Pancreas (tissue), 10 donors: ENCODE results near the gene AOPEP. TPM values are rescaled to one million over a fixed set of nuclear protein-coding genes. Genes with fewer than 3 reads are reported as not detected.

Experiments used
- ATAC-seq, 4 donors: fragments of 200-7000 bp; cut with Tn5 transposase; one replicate each; pipeline versions ENCODE4 v1.8.0 to v1.9.1; 2020; ENCODE audit warnings: mild to moderate bottlenecking in 4 of 4, moderate library complexity in 4 of 4
- DNase-seq, 6 donors: peaks; one replicate each; pipeline ENCODE4 v3.0.0-alpha.2; 2020
- FAIRE-seq: peaks from 2 replicates; lab custom pipeline; 2012; peaks lifted over from hg19 to GRCh38; lab: Jason Lieb, UNC
- H3K27ac ChIP-seq, 4 donors: fragments of 200-600 bp; sonication (generic); 1 replicate in 3 of 4; 2 replicates in 1 of 4; pipeline versions ENCODE4 v1.5.0 to v1.8.0; 2020
- H3K27me3 ChIP-seq, 4 donors: fragments of 200-600 bp; one replicate each; pipeline ENCODE4 v1.8.0; 2021
- H3K36me3 ChIP-seq, 3 donors: fragments of 200-600 bp; sonication (generic) in 1 of 3; one replicate each; pipeline versions ENCODE4 v1.5.0 to v1.8.0; 2020 to 2021
- H3K4me1 ChIP-seq, 3 donors: fragments of 200-600 bp; one replicate each; pipeline ENCODE4 v1.8.0; 2021
- H3K4me3 ChIP-seq, 4 donors: fragments of 200-600 bp; sonication (generic) in 2 of 4; one replicate each; pipeline versions ENCODE4 v1.5.0 to v1.8.0; 2020 to 2021
- H3K9me3 ChIP-seq, 4 donors: fragments of 200-600 bp; one replicate each; pipeline ENCODE4 v1.8.0; 2021
- CTCF ChIP-seq, 4 donors: fragments of 200-600 bp; sonication (generic) in 3 of 4; IDR thresholded peaks; one replicate each; pipeline versions ENCODE4 v1.5.0 to v1.8.0; 2021; ENCODE audit warnings: antibody characterized with exemption in 4 of 4
- WGBS, 2 donors: extraction: QIAGEN DNeasy Blood & Tissue Kit; methylation state at CpG; one replicate each; pipeline ENCODE4 v1.1.7; 2013; 5-methylcytosine and 5-hydroxymethylcytosine counted together
- intact Hi-C, 3 donors: fragments of 100-400 bp; cut with DNase I; formaldehyde crosslinking; loops; one replicate each; pipeline versions ENCODE4 v1.11.1 to v1.14.2; 2022
- polyA plus RNA-seq, 2 donors: library from polyadenylated mRNA; stranded (reverse); fragments of 200-250 nt; gene quantifications; one replicate each; pipeline ENCODE4 v1.2.3, GENCODE V29; 2013
- total RNA-seq, 6 donors: library from RNA; stranded (reverse); fragmentation: NEBNext Ultra II Directional in 4 of 6; extraction: Animal tissue kit (Norgen Biotek cat#: 25700) in 4 of 6; gene quantifications; one replicate each; pipeline versions ENCODE4 v1.2.1 to v1.2.4, GENCODE V29; 2021 to 2023
- donor health status: healthy with polysubstance abuse.
- donor health status: DM: no; HTN: no; CAD: no; lungs with moderate emphysema.
- donor health status: DM: no; HTN: no; CAD: no.
- donor health status: control.
- donor health status: control.
- donor health status: Bipolar disorder and iron deficiency.
- donor health status: DM: yes; HTN: yes; CAD: no.
- donor health status: DM: no; HTN: no; CAD: no.
- donor health status: DM: no; HTN: no; CAD: no.
- donor health status: DM: yes; HTN: yes; CAD: no.

Gene AOPEP
- total and polyA plus RNA-seq, 8 donors, result 50.5 to 140 (median 76.7) TPM

DNA sequence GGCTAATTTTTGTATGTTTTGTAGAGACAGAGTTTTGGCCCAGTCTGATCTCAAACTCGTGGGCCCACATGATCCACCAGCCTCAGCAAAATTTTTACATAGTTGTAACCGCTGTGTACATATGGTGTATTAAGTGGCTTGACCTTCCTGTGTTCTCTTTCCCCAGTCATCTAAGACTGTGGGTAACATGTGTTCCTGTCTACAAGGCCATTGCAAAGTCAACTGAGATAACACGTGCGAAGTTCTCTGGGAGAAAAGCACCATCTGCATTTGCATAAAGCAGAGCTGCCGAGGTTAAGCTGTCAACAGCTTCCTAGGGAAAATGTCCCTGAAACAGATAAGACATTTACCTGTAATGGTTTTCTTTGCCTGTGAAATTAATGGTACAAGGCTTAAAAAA, 317.3 kb downstream of the AOPEP start:
- ATAC-seq (peak; percentile 21 to 55 (median 38)), FAIRE-seq (no peak), DNase-seq (peak in 3 of 6 donors; percentile 50 to 68 (median 61))
- WGBS, 2 donors, result 17 to 25% methylated on average over 5 of the region's 5 CpGs
- Histone ChIP-seq H3K4me3 (no peak overlapping the region), H3K27me3 (no peaks in the 10 kb centered on the region), H3K4me1 (peaks cover 39 to 55% (median 50%) of the 10 kb centered on the region in 3 donors), H3K9me3 (no peaks in the 10 kb centered on the region), H3K27ac (peak overlapping the region; percentile 61 to 89 (median 76)), H3K36me3 (no peaks in the 10 kb centered on the region)
- TF ChIP-seq CTCF (IDR thresholded peaks at IDR 0.05), result no peak
- intact Hi-C loops, result no loop called here

DNA sequence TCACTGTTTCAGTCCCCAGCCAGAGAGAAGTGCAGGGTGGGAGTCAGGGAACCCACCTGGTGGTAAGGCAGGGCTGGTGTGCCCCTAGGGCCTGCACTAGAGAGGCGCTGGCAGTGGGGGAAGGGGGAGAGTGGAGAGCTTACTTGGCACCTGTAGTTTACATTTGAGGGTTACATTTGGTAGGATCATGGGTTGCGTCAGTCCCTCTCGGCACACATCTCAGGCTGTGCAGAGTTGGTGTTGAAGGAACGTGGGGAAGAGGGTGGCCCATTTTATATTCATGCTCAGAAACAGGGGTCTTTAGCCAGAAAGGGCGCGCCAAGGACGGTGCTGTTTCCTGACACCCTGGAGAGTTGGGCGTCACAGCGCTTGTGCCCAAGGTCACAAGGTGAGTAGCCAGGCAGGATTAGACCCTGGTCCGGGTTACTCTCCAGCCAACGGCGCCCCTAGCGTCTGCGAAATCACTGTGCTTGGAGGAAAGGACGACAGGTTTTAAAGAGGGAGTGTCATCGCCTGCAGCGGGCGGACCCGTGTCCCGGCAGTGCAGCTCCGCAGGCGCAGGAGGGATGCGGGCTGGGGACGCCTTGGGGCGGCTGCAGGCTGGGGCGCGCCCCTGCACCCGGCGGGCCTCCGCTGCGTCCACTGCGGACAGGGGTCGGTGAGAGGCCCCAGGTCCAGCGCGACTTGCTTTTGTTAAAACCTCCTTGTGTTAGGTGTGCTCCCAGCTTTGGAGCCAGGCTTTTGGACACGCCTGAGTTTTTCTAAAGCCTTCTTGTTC, 318.4 kb downstream of the AOPEP start:
- peak; percentile 65 to 74 (median 68) for ATAC-seq
- peak; percentile 19 to 59 (median 42) for TF ChIP-seq CTCF (IDR thresholded peaks at IDR 0.05)
- Histone ChIP-seq H3K4me3 (peak overlapping the region in 3 of 4 donors; percentile 13 to 60 (median 37)), H3K9me3 (no peaks in the 10 kb centered on the region), H3K4me1 (peaks cover 37 to 45% (median 44%) of the 10 kb centered on the region in 3 donors), H3K27me3 (no peaks in the 10 kb centered on the region), H3K27ac (peak overlapping the region; percentile 61 to 89 (median 76)), H3K36me3 (no peaks in the 10 kb centered on the region)
- DNase-seq, result peak; percentile 86 to 91 (median 86)
- no peak for FAIRE-seq
- intact Hi-C loops, result no loop called here
- 32 to 40% methylated on average over 36 of the region's 36 CpGs for WGBS, 2 donors

DNA sequence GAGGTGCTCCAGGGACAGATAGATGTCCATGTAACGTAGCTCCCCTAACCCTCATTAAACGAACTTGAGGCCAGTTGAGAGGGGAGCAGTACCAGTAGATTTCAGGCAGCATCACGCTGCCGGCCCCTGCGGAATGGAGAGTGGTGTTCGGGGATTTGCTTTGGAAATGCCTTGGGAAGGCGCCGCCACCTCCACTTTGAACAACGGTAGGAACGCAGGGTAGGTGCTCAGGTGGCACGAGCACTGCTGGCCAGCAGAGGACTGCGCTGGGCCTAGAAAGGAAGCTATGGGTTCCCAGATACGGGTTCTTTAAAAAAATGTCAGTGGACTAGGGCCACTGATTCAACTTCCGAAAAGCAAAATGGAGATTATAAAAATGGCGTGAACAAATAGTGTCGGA, 319.3 kb downstream of the AOPEP start:
- FAIRE-seq, result no peak
- ATAC-seq, result peak; percentile 16 to 28 (median 21)
- DNase-seq, result peak in 4 of 6 donors; percentile 52 to 67 (median 62)
- H3K4me3 ChIP-seq, result peak overlapping the region in 3 of 4 donors; percentile 13 to 60 (median 37)
- no peaks in the 10 kb centered on the region for H3K9me3 ChIP-seq
- intact Hi-C loops, result no loop called here
- no peaks in the 10 kb centered on the region for H3K36me3 ChIP-seq
- H3K4me1 ChIP-seq, result peaks cover 28 to 36% (median 36%) of the 10 kb centered on the region in 3 donors
- peak overlapping the region; percentile 61 to 89 (median 76) for H3K27ac ChIP-seq
- no peak for TF ChIP-seq CTCF (IDR thresholded peaks at IDR 0.05)
- WGBS, 2 donors, result 37 to 41% methylated on average over 16 of the region's 16 CpGs
- H3K27me3 ChIP-seq, result no peaks in the 10 kb centered on the region

DNA sequence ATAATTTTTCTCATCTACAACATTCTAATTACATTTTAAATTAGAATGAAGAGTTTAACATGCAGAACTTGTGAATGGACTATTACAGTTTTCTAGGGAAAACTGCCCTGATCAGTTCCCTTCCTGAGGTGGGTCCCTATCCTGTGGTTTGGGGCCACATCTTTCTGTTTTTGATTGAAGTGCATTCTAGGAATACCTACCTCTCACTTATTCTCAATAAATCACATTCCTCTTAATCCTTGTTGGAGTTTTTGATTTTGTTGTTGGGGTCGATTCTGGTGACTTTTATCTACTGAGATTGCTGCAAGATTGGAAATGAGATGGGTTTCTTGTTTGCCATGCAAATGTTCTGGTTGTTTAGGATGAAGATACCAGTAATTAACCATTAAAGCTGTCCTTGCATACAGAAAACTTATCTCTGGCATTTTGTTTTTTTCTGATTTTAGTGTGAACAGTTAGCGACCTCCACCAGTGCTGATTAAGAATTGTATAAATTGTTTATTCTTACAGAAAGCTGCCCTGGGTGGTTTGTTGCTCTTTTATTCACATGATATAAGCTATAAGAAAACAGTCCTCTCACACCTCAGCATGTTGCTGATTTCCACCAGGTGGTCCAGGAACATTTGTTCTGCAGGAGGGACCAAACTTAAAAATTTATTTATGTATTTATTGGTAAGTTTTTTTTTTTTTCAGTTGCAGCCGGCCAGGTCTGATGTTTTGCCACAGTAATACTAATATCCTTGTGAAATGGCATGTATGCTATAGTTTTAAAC, 321.1 kb downstream of the AOPEP start:
- DNase-seq (no peak), FAIRE-seq (no peak), ATAC-seq (no peak)
- no peaks in the 10 kb centered on the region for H3K36me3 ChIP-seq
- H3K4me3 ChIP-seq, result peak overlapping the region in 3 of 4 donors; percentile 39 to 60 (median 55)
- H3K4me1 ChIP-seq, result peaks cover 22 to 38% (median 30%) of the 10 kb centered on the region in 3 donors
- TF ChIP-seq CTCF (IDR thresholded peaks at IDR 0.05), result no peak
- intact Hi-C loops, result no loop called here
- no peaks in the 10 kb centered on the region for H3K9me3 ChIP-seq
- 16 to 20% methylated on average over 3 of the region's 3 CpGs for WGBS, 2 donors
- peak overlapping the region; percentile 71 to 89 (median 86) for H3K27ac ChIP-seq
- no peaks in the 10 kb centered on the region for H3K27me3 ChIP-seq
